H9 (cell line): ENCODE data around the gene SUPT6H. TPM values are rescaled to one million over a fixed set of nuclear protein-coding genes. Genes with fewer than 3 reads are reported as not detected.

Experiments
- DNase-seq: peaks from one replicate; pipeline ENCODE4 v3.0.0-alpha.2; 2017
- H2AFZ ChIP-seq: one replicate; pipeline ENCODE4 v1.6.1; 2013; ENCODE audit warnings: mild to moderate bottlenecking, low read length, control low read depth, moderate library complexity
- H2AK5ac ChIP-seq: 2 replicates; pipeline ENCODE4 v1.6.1; 2013; ENCODE audit warnings: low read length, control low read depth, mixed read lengths; ENCODE audit not compliant: insufficient read length
- H2BK120ac ChIP-seq: one replicate; pipeline ENCODE4 v1.6.1; 2013; ENCODE audit warnings: low read depth, mild to moderate bottlenecking, low read length, control low read depth, inconsistent platforms; ENCODE audit not compliant: poor library complexity, severe bottlenecking
- H2BK12ac ChIP-seq: 2 replicates; pipeline ENCODE4 v1.6.1; 2013; ENCODE audit warnings: low read length, control low read depth, mixed read lengths, low read depth; ENCODE audit not compliant: insufficient read length
- H2BK15ac ChIP-seq: 2 replicates; pipeline ENCODE4 v1.6.1; 2013; ENCODE audit warnings: low read depth, low read length, control low read depth
- H2BK20ac ChIP-seq: one replicate; pipeline ENCODE4 v1.6.1; 2013; ENCODE audit warnings: low read depth, mild to moderate bottlenecking, low read length, control low read depth, inconsistent platforms; ENCODE audit not compliant: poor library complexity, severe bottlenecking
- H2BK5ac ChIP-seq: 2 replicates; pipeline ENCODE4 v1.6.1; 2013; ENCODE audit warnings: low read length, control low read depth, mixed read lengths; ENCODE audit not compliant: insufficient read length
- H3K14ac ChIP-seq: 2 replicates; pipeline ENCODE4 v1.6.1; 2013; ENCODE audit warnings: low read length, control low read depth; ENCODE audit not compliant: insufficient read depth
- H3K18ac ChIP-seq: 2 replicates; pipeline ENCODE4 v1.6.1; 2013; ENCODE audit warnings: low read depth, mild to moderate bottlenecking, mixed read lengths, low read length, control low read depth; ENCODE audit not compliant: insufficient read length
- H3K23ac ChIP-seq: 2 replicates; pipeline ENCODE4 v1.6.1; 2013; ENCODE audit warnings: low read length, control low read depth, mixed read lengths, low read depth; ENCODE audit not compliant: insufficient read length
- H3K23me2 ChIP-seq: 2 replicates; pipeline ENCODE4 v1.6.1; 2013; ENCODE audit warnings: low read depth, mild to moderate bottlenecking, mixed read lengths, low read length, control low read depth; ENCODE audit not compliant: insufficient read length, poor library complexity, severe bottlenecking
- H3K27ac ChIP-seq: 2 replicates; pipeline ENCODE4 v1.5.1; 2013; ENCODE audit warnings: low read length, control low read depth, mixed read lengths, low read depth; ENCODE audit not compliant: insufficient read length
- H3K27me3 ChIP-seq: 2 replicates; pipeline ENCODE4 v1.6.1; 2013; ENCODE audit warnings: low read length, control low read depth, inconsistent platforms; ENCODE audit not compliant: insufficient read depth
- H3K4ac ChIP-seq: 2 replicates; pipeline ENCODE4 v1.6.1; 2013; ENCODE audit warnings: low read depth, mild to moderate bottlenecking, control low read depth, inconsistent platforms, low read length, moderate library complexity
- H3K4me1 ChIP-seq: 2 replicates; pipeline ENCODE4 v1.6.1; 2013; ENCODE audit warnings: low read length, control low read depth, inconsistent platforms; ENCODE audit not compliant: insufficient read depth
- H3K4me2 ChIP-seq: 2 replicates; pipeline ENCODE4 v1.6.1; 2013; ENCODE audit warnings: low read length, control low read depth, mixed read lengths; ENCODE audit not compliant: insufficient read length, insufficient read depth
- H3K56ac ChIP-seq: 2 replicates; pipeline ENCODE4 v1.6.1; 2013; ENCODE audit warnings: low read depth, mild to moderate bottlenecking, mixed read lengths, low read length, control low read depth; ENCODE audit not compliant: insufficient read length
- H3K79me1 ChIP-seq: 2 replicates; pipeline ENCODE4 v1.6.1; 2013; ENCODE audit warnings: low read depth, mild to moderate bottlenecking, moderate library complexity, low read length, control low read depth, inconsistent platforms; ENCODE audit not compliant: insufficient read depth, poor library complexity, severe bottlenecking
- H3K79me2 ChIP-seq: 2 replicates; pipeline ENCODE4 v1.6.1; 2013; ENCODE audit warnings: low read length, control low read depth, inconsistent platforms; ENCODE audit not compliant: insufficient read depth
- H3K9ac ChIP-seq: 2 replicates; pipeline ENCODE4 v1.6.1; 2013; ENCODE audit warnings: low read length, control low read depth, mixed read lengths; ENCODE audit not compliant: insufficient read length; ENCODE audit errors: extremely low read depth
- H3K9me3 ChIP-seq: one replicate; pipeline ENCODE4 v1.6.1; 2013; ENCODE audit warnings: low read depth, low read length, inconsistent platforms; ENCODE audit not compliant: control insufficient read depth
- H3T11ph ChIP-seq: one replicate; pipeline ENCODE4 v1.6.1; 2013; ENCODE audit warnings: mild to moderate bottlenecking, low read length, control low read depth, inconsistent platforms
- H4K20me1 ChIP-seq: one replicate; pipeline ENCODE4 v1.6.1; 2013; ENCODE audit not compliant: control insufficient read depth, insufficient read length, insufficient read depth
- H4K5ac ChIP-seq: 2 replicates; pipeline ENCODE4 v1.6.1; 2013; ENCODE audit warnings: low read depth, mild to moderate bottlenecking, mixed read lengths, low read length, control low read depth; ENCODE audit not compliant: insufficient read length
- H4K8ac ChIP-seq: replicated peaks from 2 replicates; pipeline ENCODE4 v1.6.1; 2013; ENCODE audit warnings: low read length, control low read depth, mixed read lengths, low read depth; ENCODE audit not compliant: insufficient read length
- H4K91ac ChIP-seq: 2 replicates; pipeline ENCODE4 v1.6.1; 2013; ENCODE audit warnings: low read depth, mild to moderate bottlenecking, moderate library complexity, mixed read lengths, low read length, control low read depth; ENCODE audit not compliant: insufficient read length
- H3K27ac Mint-ChIP-seq, 3 experiments: 2 replicates in 2 of 3; 3 replicates in 1 of 3; pipeline ENCODE4 v1.8.0; 2020 to 2021; ENCODE audit warnings: mixed read lengths in 3 of 3, mild to moderate bottlenecking in 1 of 3, moderate library complexity in 1 of 3
- H3K27me3 Mint-ChIP-seq: 2 replicates; pipeline ENCODE4 v1.8.0; 2021; ENCODE audit warnings: low read depth, mild to moderate bottlenecking, moderate library complexity, mixed read lengths
- H3K36me3 Mint-ChIP-seq, 3 experiments: 2 replicates in 2 of 3; 3 replicates in 1 of 3; pipeline ENCODE4 v1.8.0; 2020 to 2021; ENCODE audit warnings: low read depth in 3 of 3, mixed read lengths in 3 of 3; ENCODE audit not compliant: insufficient read depth in 1 of 3
- H3K4me1 Mint-ChIP-seq, 2 experiments: 2 replicates each; pipeline ENCODE4 v1.8.0; 2020; ENCODE audit warnings: mixed read lengths in 2 of 2
- H3K4me3 Mint-ChIP-seq, 2 experiments: 2 replicates in 1 of 2; 3 replicates in 1 of 2; pipeline ENCODE4 v1.8.0; 2020 to 2021; ENCODE audit warnings: mild to moderate bottlenecking in 2 of 2, mixed read lengths in 2 of 2, moderate library complexity in 1 of 2
- H3K9me3 Mint-ChIP-seq, 2 experiments: 2 replicates in 1 of 2; 3 replicates in 1 of 2; pipeline ENCODE4 v1.8.0; 2020; ENCODE audit warnings: mild to moderate bottlenecking in 2 of 2, mixed read lengths in 2 of 2, moderate library complexity in 1 of 2
- WGBS: extraction: QIAGEN DNeasy Blood & Tissue Kit; methylation state at CpG from one replicate; pipeline ENCODE4 v1.1.7; 2013; ENCODE audit warnings: missing lambda C conversion rate, low lambda C conversion rate, mixed read lengths; ENCODE audit not compliant: insufficient read length; ENCODE audit errors: extremely low coverage; 5-methylcytosine and 5-hydroxymethylcytosine counted together
- total RNA-seq: library from RNA; stranded (reverse); gene quantifications from 2 replicates; pipeline ENCODE4 v1.2.1, GENCODE V29; 2021
- TF ChIP-seq, protein P1 (sequence below): fragments of 200-600 bp; sonication (generic); conservative IDR thresholded peaks from 3 replicates; pipeline ENCODE4 v1.8.0; 2021; ENCODE audit warnings: antibody characterized with exemption, mild to moderate bottlenecking

The SUPT6H gene
- total RNA-seq, 1 experiment from 2014 or later, result 85.8 TPM

GRCh38 chr17:28726627-28727491 lies 64.9 kb downstream of the SUPT6H start:
- no peak overlapping the region for H2BK20ac ChIP-seq
- H3K9ac ChIP-seq, result peak overlapping the region; percentile 74
- peak overlapping the region; percentile 95 to 96 for H3K4me3 Mint-ChIP-seq
- peak; percentile 99 for DNase-seq
- no peak overlapping the region for H4K8ac ChIP-seq
- H2BK12ac ChIP-seq, result peak overlapping the region; percentile 51
- no peaks in the 10 kb centered on the region for H3K79me2 ChIP-seq
- peak overlapping the region; percentile 98 to 99 (median 99) for H3K27ac Mint-ChIP-seq
- H3K9me3 ChIP-seq, result no peaks in the 10 kb centered on the region
- WGBS, result no CpG with 5 or more reads among the region's 57 CpGs
- H3K23me2 ChIP-seq, result peaks cover 20% of the 10 kb centered on the region
- peak overlapping the region; percentile 88 for H2BK120ac ChIP-seq
- H4K20me1 ChIP-seq, result no peaks in the 10 kb centered on the region
- no peak overlapping the region; the same call in 1 of the 2 replicates for H3K4ac ChIP-seq
- H3K4me1 ChIP-seq, result 0 out of 2 replicates have a peak, but pooled peaks cover 2% of the 10 kb centered on the region
- no peaks in the 10 kb centered on the region; the same call in 1 of the 2 replicates for H3K27me3 Mint-ChIP-seq
- H3K56ac ChIP-seq, result no peak overlapping the region
- no peak overlapping the region for H3K23ac ChIP-seq
- no peak overlapping the region for H2AFZ ChIP-seq
- no peak overlapping the region for H2BK15ac ChIP-seq
- peak overlapping the region; percentile 85 for H4K5ac ChIP-seq
- peak overlapping the region; percentile 95 for H3K14ac ChIP-seq
- no peak overlapping the region for H4K91ac ChIP-seq
- H2AK5ac ChIP-seq, result no peak overlapping the region
- peaks cover 24 to 34% (median 28%) of the 10 kb centered on the region in 3 experiments; a peak in 6 of 7 replicates for H3K36me3 Mint-ChIP-seq
- TF ChIP-seq, protein P1, sequence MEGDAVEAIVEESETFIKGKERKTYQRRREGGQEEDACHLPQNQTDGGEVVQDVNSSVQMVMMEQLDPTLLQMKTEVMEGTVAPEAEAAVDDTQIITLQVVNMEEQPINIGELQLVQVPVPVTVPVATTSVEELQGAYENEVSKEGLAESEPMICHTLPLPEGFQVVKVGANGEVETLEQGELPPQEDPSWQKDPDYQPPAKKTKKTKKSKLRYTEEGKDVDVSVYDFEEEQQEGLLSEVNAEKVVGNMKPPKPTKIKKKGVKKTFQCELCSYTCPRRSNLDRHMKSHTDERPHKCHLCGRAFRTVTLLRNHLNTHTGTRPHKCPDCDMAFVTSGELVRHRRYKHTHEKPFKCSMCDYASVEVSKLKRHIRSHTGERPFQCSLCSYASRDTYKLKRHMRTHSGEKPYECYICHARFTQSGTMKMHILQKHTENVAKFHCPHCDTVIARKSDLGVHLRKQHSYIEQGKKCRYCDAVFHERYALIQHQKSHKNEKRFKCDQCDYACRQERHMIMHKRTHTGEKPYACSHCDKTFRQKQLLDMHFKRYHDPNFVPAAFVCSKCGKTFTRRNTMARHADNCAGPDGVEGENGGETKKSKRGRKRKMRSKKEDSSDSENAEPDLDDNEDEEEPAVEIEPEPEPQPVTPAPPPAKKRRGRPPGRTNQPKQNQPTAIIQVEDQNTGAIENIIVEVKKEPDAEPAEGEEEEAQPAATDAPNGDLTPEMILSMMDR, result peak; percentile 98
- H3K4me2 ChIP-seq, result peak overlapping the region; percentile 79
- H3K9me3 Mint-ChIP-seq, result no peaks in the 10 kb centered on the region; a peak in 2 of 5 replicates
- H3K79me1 ChIP-seq, result peaks cover 3% of the 10 kb centered on the region
- no peak overlapping the region for H3T11ph ChIP-seq
- peak overlapping the region; percentile 92 for H3K27ac ChIP-seq
- H3K27me3 ChIP-seq, result no peaks in the 10 kb centered on the region
- peak overlapping the region; percentile 85 for H2BK5ac ChIP-seq
- H3K4me1 Mint-ChIP-seq, result peaks cover 29 to 38% of the 10 kb centered on the region in 2 experiments
- H3K18ac ChIP-seq, result peak overlapping the region; percentile 65
